ENCODE data around the gene TRAPPC12.
"Not testable (repeated sequence)": the region's sequence is repeated elsewhere in the genome, so short reads cannot be mapped to it uniquely, and the experiment has no call there.

Gene TRAPPC12

DNA sequence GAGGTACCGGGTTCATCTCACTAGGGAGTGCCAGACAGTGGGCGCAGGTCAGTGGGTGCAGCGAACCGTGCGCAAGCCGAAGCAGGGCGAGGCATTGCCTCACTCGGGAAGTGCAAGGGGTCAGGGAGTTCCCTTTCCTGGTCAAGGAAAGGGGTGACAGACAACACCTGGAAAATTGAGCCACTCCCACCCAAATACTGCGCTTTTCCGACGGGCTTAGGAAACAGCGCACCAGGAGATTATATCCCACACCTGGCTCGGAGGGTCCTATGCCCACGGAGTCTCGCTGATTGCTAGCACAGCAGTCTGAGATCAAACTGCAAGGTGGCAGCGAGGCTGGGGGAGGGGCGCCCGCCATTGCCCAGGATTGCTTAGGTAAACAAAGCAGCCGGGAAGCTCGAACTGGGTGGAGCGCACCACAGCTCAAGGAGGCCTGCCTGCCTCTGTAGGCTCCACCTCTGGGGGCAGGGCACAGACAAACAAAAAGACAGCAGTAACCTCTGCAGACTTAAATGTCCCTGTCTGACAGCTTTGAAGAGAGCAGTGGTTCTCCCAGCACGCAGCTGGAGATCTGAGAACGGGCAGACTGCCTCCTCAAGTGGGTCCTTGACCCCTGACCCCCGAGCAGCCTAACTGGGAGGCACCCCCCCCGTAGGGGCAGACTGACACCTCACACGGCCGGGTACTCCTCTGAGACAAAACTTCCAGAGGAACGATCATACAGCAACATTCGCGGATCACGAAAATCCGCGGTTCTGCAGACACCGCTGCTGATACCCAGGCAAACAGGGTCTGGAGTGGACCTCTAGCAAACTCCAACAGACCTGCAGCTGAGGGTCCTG is 9.9 kb upstream of the TRAPPC12 start:
- DNase-seq (ENCODE audit: low read depth in 3 of 3): not testable (repeated sequence)

DNA sequence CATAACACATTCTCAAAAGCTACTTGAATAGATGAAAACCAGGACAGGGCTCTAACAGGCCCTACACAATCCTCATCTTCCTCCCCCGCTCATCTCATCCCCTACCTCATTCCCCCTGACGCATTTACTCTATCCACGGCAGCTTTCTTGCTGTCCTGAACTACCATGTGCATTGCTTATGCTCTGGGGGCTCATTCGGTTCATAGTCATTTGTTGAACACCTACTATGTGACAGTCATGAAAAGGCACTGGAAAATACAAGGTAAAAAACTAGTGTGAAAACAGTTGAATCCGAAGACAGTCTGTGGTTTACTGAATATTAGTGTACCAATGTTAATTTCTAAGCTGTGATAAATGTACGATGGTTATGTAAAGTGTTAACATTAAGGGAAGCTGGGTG is 2.7 kb upstream of the TRAPPC12 start:
- DNase-seq (ENCODE audit: low read depth in 3 of 3): no peak

DNA sequence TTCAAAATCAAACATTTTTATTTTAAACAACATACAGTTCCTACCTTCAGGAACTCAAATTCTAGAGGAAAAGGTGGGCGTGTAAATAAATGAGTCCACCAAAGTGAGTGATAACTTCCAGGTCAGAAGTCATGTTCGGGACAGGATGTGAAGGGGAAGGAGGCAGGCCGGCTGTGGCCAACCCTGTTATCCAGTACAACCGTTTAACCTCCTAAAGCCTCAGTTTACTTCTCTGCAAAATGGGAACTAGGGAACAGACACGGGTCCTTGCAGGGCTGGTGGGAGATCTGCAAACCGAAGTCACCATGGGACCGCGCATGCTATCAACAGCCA is 2.2 kb upstream of the TRAPPC12 start:
- DNase-seq (ENCODE audit: low read depth in 3 of 3): peak in 1 of 3 experiments; percentile 12

DNA sequence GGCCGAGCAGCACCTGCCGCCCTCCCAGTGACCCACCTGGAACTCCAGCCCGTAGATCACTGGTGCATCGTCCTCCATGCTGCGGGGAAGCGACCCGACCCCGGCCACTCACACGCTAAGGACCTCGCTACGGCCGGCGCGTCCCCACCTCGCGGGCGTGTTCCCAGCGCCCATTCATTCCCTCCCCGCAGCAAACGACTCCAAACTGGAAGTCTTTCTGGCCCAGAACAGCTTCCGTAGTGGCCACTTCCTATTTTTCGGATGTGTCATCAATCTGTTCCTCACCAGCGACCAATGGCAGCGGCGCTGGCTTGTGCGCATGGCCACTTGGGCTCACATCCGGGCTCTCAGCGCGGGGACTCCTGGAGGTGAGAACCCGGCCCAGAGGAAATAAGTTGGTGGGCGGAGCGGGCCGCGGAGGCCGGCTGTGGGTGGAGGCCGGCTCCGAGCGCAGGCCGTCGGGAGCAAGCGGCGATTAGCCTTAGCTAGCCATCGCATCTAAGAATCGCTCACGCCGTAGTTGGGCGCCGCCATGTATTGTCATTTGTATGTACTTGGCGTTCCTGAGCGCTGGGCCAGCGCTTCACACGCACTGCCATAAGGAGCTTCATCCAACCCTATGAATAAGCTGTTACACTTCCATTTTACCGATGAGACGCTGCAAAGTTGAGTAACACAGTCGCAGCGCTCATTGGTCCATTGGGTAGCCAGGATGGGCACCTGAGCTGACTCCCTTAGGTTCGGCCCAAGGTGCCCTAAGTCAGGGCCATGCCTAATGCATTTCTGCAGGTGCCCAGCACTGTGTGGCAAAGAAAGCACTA is 1.7 kb upstream of the TRAPPC12 start, which contains the start of gene EIPR1:
EIPR1 (minus strand) TSS at position 207 of the 821 bp plus-strand sequence; CDS start at position 78, 129 bp downstream.
- DNase-seq (ENCODE audit: low read depth in 3 of 3): peak; percentile 85 to 93 (median 91)

DNA sequence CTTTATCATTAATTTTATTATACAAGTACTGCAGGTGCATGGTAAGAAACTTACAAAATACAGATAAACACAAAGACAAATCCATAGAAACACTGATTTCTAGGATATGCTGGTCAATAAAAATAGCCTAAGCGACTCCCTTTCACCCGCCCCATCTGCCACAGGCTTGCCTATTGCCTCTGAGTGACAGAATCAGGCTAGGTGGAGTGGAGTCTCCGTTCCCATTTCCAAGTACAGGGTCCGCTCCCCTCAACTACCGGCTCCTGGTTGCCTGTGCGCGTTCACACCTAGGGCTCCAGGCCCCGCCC is 201 bp upstream of the TRAPPC12 start:
- DNase-seq (ENCODE audit: low read depth in 3 of 3): no peak

DNA sequence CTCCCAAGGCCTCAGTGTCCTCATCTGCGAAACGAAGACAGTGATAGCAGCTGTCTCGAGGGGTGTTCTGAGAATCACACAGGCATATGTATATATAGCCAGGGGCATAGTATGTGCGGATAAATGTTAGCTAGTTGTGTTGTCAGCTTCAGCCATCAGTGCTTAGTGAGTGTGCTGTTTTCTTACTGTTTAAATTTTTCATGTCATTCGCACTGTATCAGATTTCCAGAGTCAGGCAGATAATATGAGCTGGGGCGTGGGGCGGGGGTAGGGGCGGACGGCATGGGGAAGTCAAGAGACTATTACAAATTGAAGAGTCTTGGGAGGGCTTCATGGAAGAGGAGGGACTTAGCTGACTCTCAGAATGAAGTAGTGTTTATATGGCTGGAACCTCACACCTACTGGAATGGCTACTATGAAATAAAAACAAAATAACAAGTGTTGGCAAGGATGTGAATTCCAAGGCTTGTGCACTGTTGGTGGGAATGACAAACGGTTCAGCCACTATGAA is 7.0 kb downstream of the TRAPPC12 start:
- DNase-seq (ENCODE audit: low read depth in 3 of 3): no peak

DNA sequence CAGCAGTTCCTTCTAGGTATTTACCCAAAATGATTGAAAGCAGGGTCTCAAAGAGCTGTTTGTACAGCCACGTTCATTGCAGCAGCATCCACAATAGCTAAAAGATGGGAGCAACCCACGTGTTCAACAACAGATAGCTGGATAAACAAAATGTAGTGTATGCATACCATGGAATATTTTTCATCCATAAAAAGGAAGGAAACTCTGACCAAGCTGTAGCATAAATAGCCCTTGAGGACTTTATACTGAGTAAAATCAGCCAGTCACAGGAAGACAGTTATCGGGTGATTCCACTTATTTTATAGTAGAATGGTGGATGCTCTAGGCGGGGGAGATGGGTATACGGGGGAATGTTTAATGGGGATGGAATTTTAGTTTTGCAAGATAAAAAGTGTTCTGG is 7.5 kb downstream of the TRAPPC12 start:
- DNase-seq (ENCODE audit: low read depth in 3 of 3): no peak

DNA sequence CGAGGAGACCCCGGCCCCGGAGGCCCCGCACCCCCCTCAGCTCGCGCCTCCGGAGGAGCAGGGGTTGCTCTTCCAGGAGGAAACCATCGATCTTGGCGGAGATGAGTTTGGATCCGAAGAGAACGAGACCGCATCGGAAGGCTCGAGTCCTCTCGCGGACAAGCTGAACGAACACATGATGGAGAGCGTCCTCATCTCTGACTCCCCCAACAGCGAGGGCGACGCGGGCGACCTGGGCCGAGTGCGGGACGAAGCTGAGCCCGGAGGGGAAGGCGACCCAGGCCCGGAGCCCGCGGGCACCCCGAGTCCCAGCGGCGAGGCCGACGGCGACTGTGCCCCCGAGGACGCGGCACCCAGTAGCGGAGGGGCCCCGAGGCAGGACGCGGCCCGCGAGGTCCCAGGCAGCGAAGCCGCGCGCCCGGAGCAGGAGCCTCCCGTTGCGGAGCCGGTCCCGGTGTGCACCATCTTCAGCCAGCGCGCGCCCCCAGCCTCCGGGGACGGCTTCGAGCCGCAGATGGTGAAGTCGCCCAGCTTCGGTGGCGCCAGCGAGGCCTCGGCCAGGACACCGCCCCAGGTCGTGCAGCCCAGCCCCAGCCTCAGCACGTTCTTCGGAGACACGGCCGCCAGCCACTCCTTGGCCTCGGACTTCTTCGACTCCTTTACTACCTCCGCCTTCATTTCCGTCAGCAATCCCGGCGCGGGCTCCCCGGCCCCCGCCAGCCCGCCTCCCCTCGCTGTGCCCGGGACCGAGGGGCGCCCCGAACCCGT is 8.3 kb downstream of the TRAPPC12 start:
- DNase-seq (ENCODE audit: low read depth in 3 of 3): no peak

DNA sequence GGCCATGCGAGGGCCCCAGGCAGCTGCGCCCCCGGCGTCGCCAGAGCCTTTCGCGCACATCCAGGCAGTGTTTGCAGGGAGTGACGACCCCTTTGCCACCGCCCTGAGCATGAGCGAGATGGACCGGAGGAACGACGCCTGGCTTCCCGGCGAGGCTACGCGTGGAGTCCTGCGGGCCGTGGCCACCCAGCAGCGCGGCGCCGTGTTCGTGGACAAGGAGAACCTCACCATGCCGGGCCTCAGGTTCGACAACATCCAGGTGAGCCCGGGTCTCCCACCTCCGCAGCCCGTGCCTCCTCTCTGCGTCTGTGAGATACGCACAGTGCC is 8.9 kb downstream of the TRAPPC12 start:
- no peak for DNase-seq (ENCODE audit: low read depth in 3 of 3)

DNA sequence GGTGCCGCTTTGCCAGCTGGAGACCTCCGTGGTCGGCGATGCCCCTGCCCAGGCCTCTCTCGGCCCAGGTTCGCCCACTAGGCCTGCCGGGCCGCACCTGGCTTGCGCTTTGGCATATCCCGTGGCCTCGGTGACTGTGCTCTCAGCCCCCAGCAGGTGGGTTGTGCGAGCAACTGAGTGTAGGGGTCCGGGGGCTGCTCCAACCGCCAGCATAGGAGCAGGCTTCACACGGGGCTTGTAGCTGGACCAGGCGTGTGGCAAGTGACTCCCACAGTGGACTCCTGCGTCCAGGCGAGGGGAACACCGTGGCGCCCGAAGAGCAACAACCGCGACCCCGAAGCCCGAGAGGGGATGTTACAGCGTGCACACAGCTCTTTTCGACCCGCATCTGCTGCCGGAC is 9.7 kb downstream of the TRAPPC12 start:
- no peak for DNase-seq (ENCODE audit: low read depth in 3 of 3)

DNA sequence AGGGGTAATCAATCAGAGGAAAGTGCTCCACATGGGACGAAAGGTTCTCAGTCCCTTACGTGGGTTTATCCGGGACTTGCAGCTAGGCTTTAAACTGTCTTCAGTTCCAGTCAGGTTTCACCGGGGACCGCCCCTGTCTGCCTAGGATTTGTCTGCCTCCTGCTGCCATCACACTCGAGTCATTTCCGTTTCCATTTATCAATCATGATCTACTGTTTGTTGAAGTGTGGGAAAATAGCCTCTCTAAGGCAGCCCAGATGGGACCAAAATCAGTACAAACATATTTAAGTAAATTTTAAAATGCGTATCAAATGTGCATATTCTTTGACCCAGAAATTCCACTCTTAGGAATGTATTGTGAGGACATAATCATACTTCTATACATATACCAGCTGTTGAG is 10.5 kb downstream of the TRAPPC12 start:
- no peak for DNase-seq (ENCODE audit: low read depth in 3 of 3)

DNA sequence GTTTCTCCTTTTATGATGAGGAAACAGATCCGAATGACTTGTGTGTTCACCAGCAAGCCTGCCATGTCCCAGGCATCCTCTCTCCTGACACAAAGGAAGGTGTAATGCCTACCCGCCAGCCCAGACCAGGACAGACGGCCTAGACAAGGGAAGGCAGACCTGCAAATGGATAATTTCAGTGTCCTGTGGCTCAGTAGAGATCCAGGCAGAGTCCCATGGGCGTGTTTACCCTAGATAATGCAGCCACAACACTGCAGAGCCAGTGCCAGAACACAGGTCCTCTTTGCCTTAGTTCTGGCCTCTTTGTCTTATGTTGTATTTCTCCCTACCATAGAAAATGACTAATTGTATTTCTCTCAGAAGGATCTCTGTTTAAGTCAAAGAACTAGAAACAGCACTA is 12.7 kb downstream of the TRAPPC12 start:
- no peak for DNase-seq (ENCODE audit: low read depth in 3 of 3)

DNA sequence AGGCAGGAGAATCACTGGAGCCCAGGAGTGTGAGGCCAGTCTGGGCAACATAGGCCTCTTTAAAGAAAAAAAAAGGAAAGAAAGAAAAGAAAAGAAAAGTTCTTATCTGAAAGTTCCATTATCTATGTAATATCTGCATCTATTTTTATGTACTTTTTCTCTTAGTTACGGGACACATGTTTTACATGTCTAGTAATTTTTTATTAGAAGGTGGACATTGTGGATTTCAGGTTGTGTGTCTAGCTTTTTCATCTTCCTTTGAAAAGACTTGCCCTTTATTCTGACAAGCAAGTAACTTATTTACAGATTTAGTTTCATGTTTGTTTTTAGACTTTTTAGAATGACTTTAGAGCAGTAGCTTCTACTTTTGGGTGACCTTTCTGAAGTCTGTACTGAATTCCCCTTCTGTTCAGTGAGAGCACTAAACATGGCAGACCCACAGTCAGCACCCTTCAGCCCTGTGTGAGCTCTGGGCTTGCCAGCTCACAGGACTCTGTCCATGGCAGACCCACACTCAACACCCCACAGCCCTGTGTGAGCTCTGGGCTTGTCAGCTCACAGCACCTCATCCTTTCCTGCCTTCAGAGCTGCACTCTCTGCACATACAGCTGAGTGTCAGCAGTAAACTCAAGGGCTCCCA is 17.5 kb downstream of the TRAPPC12 start:
- no peak for DNase-seq (ENCODE audit: low read depth in 3 of 3)

DNA sequence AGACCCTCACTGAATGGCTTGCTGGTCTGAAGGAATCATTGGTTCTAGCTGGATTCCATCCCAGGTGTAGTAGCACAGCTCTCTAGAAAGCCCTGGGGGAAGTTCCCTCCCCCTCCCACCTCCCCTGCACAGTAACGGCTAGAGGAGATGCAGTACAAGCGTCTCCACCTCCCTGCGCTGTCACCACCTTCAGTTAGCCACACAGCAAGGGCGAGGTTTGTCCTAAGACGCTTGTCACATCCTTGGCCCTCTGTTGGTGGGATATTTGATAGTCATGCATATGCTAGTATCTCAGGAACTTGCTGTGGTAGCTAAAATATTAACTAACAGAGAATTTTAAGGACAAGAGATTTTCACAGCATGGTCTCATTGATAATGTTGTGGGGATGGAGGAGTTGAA is 19.4 kb downstream of the TRAPPC12 start:
- no peak for DNase-seq (ENCODE audit: low read depth in 3 of 3)

DNA sequence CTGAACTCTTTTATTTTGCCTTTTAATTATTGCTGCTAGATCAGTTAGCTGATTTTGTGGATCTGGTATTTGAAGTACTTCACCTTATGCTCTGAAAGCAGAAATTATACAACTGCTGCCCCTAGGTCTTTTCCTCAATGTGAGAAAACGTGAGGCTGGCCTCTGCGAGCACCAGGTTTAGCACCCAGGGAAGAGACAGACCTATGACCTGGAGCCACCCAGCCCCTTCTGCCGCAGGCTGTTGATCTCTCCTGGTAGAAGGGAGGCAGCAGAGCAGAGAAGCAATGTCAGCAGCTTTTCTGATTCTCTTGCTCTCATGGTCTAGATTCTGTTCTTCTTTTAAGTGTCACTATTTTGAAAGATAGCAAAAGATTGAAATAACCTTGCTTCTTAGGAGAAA is 19.9 kb downstream of the TRAPPC12 start:
- DNase-seq (ENCODE audit: low read depth in 3 of 3): no peak

DNA sequence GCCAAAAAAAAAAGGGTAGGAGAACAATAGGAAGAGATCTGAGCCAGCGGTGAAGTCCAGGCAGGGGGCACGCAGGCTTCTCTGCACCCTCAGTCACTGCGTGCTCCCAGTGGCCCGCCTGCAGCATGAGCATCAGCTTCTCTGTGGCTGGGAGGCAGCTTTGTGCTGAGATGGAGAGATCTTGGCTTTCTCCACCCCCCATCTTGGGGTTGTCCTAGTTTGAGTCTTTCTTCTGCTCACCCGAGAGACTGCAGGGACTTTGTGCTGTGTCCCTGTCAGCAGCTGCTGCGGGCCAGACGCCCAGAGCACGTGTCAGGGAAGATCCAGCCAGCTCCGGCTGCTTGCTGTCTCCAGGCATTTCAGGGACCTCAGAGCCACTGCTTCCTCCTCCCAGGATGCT is 20.3 kb downstream of the TRAPPC12 start:
- DNase-seq (ENCODE audit: low read depth in 3 of 3): no peak

DNA sequence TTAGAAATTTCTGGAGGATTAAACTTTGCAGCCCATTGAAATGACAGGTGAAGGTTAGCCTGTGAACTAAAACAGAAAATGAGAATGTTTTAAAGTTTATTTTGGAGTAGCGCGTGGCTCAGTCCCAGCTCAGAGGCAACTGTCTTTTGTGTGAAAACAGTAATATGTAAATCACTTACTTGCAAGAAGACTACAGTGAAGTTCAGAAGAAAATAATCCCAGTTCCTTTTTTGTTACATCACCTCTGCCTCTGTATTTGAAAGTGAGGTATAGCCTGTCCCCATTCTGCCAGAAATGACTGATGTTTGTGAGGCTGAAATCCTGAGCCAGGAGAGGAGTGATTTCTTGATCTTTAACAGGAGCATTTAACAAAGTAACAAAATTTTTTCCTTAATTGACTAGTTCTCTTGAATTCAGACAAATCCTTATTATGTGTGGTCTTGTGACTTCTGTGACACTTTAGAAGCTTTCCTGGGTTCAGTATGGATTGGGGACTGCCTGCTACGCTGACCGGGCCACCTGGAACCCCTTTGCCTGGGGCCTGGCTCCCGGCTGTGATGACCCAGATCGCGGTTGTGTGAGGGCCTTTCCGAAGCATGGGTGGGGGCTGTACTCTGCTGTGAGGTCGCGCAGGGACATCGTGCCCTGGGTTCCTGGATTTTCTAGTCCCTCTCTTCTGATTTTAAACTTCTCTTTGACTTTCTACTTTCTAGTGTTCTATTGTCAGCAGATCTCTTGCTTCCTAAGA is 24.3 kb downstream of the TRAPPC12 start:
- DNase-seq (ENCODE audit: low read depth in 3 of 3): no peak

DNA sequence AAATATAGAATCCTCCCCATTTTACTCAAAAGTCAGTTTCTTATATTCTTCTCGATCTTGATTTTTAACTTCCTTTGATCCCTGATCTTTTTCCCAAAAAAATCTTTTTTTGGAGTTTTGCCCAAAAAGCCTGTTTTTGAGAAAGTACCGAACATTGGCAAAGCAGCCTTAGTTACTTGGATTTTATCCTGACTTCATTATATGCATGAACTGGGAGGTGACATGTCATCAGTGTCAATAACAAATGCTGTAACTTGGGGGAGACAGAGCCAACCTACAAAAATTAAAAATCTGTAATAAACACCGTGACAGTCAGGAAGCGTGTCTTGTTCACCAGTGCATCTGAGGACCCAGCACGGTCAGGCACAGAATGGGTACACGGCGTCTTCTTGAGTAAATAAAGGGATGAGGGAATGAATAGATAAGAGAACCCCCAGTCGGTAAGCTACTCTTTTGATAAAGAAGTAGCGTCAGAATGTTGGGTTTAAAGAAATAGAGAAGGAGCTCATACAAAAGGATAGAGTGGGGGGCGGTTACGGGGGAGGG is 24.9 kb downstream of the TRAPPC12 start:
- no peak for DNase-seq (ENCODE audit: low read depth in 3 of 3)

DNA sequence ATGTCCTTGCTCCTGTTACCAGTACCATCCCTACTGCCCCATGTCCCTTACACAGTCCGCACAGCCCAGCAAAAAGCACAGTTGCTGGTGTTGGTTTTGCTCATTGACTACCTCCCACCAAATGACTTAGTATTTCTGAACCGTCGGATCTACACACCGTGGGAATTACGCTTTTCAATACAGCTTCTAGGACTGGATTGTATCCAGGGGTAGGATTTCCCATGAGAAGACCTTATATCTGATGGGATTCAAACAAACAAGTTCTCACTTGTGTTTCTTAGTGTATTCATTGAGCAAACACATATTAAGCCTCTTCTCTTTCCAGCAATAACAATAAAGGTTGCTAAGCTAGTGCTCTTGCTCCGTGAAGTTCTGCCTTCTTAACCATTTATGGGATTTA is 25.8 kb downstream of the TRAPPC12 start:
- no peak for DNase-seq (ENCODE audit: low read depth in 3 of 3)

DNA sequence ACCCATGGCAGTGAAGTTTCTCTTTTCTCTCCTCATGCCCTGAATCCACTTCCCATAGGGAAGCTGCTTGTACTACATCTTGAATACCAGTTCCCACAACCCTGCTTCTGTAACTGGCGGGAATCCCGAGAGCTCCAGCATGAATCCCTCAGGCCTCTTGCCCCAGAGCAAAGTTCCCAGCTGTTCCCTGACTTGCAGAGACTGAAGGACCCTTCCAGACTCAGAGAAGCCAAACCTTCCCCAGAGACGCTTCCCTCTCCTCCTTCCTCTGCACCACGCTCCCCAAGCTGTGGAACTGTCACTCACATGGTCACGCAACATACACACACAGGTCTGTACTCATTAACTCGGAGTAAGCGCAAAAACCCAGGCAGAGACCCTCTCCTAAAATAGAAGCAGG is 26.4 kb downstream of the TRAPPC12 start:
- DNase-seq (ENCODE audit: low read depth in 3 of 3): no peak

DNA sequence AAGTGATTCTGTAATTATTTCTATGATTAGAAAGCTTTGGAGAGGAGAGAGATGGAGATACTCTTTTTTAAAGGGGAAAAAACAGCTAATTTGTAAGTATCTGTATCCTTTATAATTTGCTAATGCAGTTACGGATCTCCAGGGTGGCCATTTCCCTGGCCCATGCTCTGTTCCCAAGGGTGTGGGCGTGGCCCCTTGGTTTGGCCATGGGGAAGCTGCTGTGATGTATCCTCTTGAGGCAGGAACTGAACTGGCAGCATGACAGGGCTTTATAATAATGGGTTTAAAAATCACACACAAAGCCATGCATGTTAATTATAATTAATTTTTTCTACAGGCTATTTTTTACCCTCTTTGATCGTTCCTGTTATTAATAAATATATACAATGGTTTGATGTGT is 27.0 kb downstream of the TRAPPC12 start:
- DNase-seq (ENCODE audit: low read depth in 3 of 3): no peak
